Right kidney (tissue), 1 donor: ENCODE measurements around the gene BAZ2B.
"Not testable (repeated sequence)": the region's sequence is repeated elsewhere in the genome, so short reads cannot be mapped to it uniquely, and the experiment has no call there.

ENCODE experiments used
- DNase-seq: peaks from one replicate; pipeline ENCODE4 v3.0.0-alpha.2; 2016

BAZ2B gene

GRCh38 chr2:159409116-159409800 is 207.1 kb downstream of the BAZ2B start:
- no peak for DNase-seq

GRCh38 chr2:159402790-159403189 is 213.6 kb downstream of the BAZ2B start:
- DNase-seq: no peak

GRCh38 chr2:159402160-159402559 is 214.2 kb downstream of the BAZ2B start:
- DNase-seq: not testable (repeated sequence)

GRCh38 chr2:159399716-159400415 is 216.5 kb downstream of the BAZ2B start:
- DNase-seq: no peak

GRCh38 chr2:159396799-159397198 is 219.5 kb downstream of the BAZ2B start:
- DNase-seq: no peak

GRCh38 chr2:159382447-159383028 is 233.8 kb downstream of the BAZ2B start:
- no peak for DNase-seq

- no peak for DNase-seq
These were observed 234.8 kb downstream of the BAZ2B start for GRCh38 chr2:159381574-159381973.

- no peak for DNase-seq
These were observed 235.6 kb downstream of the BAZ2B start for GRCh38 chr2:159380685-159381239.

- DNase-seq: no peak
These were observed 237.2 kb downstream of the BAZ2B start for GRCh38 chr2:159379181-159379580.

- DNase-seq: no peak
These were observed 241.1 kb downstream of the BAZ2B start for GRCh38 chr2:159375241-159375640.

- DNase-seq: no peak
These were observed 244.8 kb downstream of the BAZ2B start for GRCh38 chr2:159371506-159371905.

GRCh38 chr2:159366538-159366937 is 249.8 kb downstream of the BAZ2B start:
- no peak for DNase-seq

GRCh38 chr2:159362816-159363251 is 253.5 kb downstream of the BAZ2B start:
- DNase-seq: no peak

GRCh38 chr2:159362094-159362493 is 254.3 kb downstream of the BAZ2B start:
- no peak for DNase-seq

- not testable (repeated sequence) for DNase-seq
These were observed 254.7 kb downstream of the BAZ2B start for GRCh38 chr2:159361603-159362002.

GRCh38 chr2:159356053-159356554 is 260.2 kb downstream of the BAZ2B start:
- DNase-seq: no peak

GRCh38 chr2:159351977-159352376 is 264.4 kb downstream of the BAZ2B start:
- DNase-seq: no peak

GRCh38 chr2:159349674-159350299 is 266.6 kb downstream of the BAZ2B start:
- no peak for DNase-seq

- DNase-seq: no peak
These were observed 289.6 kb downstream of the BAZ2B start for GRCh38 chr2:159326569-159327255.

- DNase-seq: no peak
These were observed 293.9 kb downstream of the BAZ2B start for GRCh38 chr2:159322419-159322818.

GRCh38 chr2:159317392-159318088 is 298.8 kb downstream of the BAZ2B start:
- DNase-seq: no peak
